Renal pelvis (tissue), 12 donors: ENCODE data around the gene GLIS1. TPM values are rescaled to one million over a fixed set of nuclear protein-coding genes. Genes with fewer than 3 reads are reported as not detected.
"Not testable (repeated sequence)": the region's sequence is repeated elsewhere in the genome, so short reads cannot be mapped to it uniquely, and the experiment has no call there.

ENCODE experiments used
- DNase-seq: peaks from one replicate; pipeline ENCODE4 v3.0.0-alpha.2; 2013
- long read RNA-seq, 16 experiments: transcript quantifications; one replicate each; lab custom pipeline, GENCODE V29; 2026
- polyA plus RNA-seq, 3 donors: library from polyadenylated mRNA; unstranded; fragments of 120-200 nt; gene quantifications; one replicate each; pipeline ENCODE4 v1.2.1, GENCODE V29; 2013; ENCODE audit not compliant: insufficient read length in 3 of 3

The GLIS1 gene
- 1 to 10 TPM; 3.6 to 4.5 (median 3.9) TPM for polyA plus RNA-seq
- long read RNA-seq, donor 1: 0 reads
- long read RNA-seq, donor 2: 0 reads
- long read RNA-seq, donor 3: 0 reads
- long read RNA-seq, donor 4: 0 reads
- long read RNA-seq, donor 5: 0 reads
- long read RNA-seq, donor 6: 0 reads
- long read RNA-seq, donor 7: 0 reads
- long read RNA-seq, donor 8: 0 reads
- long read RNA-seq, donor 9: 0 reads
- long read RNA-seq, donor 10: 0 reads
- long read RNA-seq, donor 11: 0 reads
- long read RNA-seq, donor 12: 0 reads
- long read RNA-seq, donor 13: 0 reads
- long read RNA-seq, donor 14: 0 reads
- long read RNA-seq, donor 15: 0 reads
- long read RNA-seq, donor 16: 0 reads

DNA sequence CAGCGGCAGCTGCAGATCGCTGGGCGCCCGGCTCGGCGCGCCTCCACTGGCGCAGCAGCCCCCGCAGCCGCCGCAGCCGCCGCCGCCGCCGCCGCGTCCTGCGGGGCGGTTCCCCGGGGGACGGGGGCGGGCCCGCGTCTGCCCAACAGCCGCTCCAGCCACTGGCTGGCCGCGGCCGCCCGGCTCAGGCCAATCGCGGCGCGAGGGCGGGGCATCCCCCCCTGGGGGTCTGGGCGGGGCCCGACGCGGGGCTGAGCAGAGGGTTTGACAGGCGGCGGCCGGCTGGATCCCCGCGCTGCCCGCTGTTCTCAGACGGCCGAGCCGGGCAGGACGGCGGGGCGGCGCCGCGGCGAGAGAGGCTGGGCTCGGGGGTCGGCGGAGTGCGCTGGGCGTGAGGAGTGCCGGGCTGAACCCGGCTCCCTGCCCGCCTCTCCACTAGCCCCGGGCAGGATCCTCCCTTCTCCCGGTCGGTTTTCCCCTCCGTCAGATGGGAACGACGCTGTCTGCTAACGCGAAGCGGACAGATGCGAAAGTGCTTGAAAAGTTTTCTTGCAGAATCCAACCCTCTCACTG lies at the start of gene GLIS1:
Gene GLIS1, minus strand, starts transcription at position 56 of the 573 bp plus-strand sequence. CDS start 1,100 bp downstream, outside the sequence.
- peak; percentile 88 for DNase-seq

DNA sequence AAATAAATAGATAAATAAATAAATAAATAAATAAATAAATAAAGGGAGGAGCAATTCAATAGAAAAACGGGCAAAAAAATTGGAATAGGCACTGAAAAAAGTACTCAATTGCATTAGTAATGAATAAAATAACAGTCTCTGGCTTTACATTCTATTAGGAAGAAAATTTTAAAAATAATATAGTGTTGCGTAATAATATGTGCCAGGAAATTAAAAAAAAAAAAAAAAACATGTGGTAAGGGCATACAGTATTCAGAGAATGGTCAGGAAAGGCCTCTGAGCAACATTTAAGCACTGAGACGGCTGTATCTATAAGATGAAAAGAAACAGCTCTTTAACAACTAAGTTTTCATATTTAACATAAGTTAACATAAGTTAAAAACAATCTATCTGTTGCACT lies 48.7 kb upstream of the GLIS1 start:
- DNase-seq: no peak

- no peak for DNase-seq
Measured at GRCh38 chr1:53783056-53783455, 44.1 kb upstream of the GLIS1 start.

GRCh38 chr1:53781654-53782053 lies 42.7 kb upstream of the GLIS1 start:
- DNase-seq: no peak

- no peak for DNase-seq
Measured at GRCh38 chr1:53777272-53777671, 38.3 kb upstream of the GLIS1 start.

DNA sequence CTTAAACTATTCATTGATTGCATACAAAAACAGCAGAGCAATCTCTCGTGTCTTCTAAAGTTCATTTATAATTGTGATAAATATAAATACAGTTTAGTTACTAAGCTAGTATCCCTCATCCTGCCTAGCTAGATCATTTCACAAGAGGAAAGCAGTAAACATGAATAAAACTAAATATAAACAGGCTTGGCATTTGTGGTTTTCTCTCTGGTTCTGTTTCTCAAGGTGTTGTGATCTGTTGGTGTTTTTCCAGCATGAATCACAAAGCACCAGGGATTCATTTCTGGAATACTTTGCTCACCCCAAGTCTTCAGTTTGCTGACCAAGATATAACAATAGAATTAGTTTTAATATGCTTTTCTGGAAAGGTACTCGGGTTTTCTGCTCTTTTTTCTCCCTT lies 32.7 kb upstream of the GLIS1 start:
- DNase-seq: no peak

DNA sequence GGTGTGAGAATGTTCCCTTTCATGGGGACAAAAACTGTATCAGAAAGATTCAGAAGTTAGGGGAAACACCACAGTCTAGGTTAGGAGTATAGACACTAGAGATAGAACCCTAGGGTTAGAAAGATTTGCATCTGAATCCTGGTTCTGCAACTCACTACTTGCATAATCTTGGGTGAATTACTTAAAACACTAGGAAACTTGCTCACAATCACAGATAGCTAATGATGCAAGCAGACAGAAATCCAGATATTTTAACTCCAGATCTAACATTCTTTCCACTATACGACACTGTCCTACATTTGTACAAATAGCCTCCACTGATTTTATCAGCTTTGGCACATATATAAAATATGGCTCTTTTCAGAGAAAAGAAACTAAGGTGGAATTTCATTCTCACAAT lies 30.8 kb upstream of the GLIS1 start:
- no peak for DNase-seq

DNA sequence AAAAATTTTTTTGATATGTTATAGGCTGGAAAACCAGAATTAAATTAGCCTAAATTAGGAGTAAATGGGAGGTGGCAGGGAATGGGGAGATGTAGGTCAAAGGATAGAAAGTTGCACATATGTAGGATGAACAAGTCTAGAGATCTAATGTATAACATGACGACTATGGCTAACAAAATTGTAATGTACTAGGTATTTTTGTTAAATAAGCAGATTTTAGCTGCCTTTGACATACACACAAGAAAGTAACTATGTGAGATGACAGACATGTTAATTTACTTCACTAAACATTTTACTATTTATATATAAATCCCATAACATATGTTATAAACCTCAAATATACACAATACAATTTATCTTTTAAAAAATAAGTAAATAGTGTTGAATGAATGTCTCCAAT lies 30.2 kb upstream of the GLIS1 start:
- DNase-seq: no peak

DNA sequence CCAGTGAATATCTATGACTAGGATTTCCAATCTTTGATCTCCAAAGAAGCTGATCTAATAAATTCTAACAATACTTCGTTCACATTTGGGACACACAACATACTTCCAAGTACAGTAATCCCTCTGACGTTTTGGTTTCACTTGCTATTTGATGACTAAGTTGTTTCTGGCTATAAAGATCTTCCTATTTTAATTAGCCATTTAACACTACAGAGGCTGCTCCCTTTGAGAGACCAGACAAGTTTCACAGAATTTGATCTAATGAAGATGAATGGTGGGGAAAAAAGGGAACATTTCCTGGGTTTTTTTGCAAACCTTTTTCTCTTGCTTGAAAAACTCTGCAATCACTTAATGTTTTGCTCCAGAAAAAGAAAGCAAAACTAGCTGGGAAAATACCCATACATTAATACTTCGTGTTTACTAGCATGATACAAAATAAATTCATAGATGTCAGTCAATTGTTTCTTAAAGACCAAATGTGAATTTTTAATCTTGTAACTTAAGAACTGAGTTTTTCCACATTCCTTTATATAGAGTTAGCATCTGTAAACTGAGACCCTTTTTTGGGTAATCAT lies 28.0 kb upstream of the GLIS1 start:
- no peak for DNase-seq

DNA sequence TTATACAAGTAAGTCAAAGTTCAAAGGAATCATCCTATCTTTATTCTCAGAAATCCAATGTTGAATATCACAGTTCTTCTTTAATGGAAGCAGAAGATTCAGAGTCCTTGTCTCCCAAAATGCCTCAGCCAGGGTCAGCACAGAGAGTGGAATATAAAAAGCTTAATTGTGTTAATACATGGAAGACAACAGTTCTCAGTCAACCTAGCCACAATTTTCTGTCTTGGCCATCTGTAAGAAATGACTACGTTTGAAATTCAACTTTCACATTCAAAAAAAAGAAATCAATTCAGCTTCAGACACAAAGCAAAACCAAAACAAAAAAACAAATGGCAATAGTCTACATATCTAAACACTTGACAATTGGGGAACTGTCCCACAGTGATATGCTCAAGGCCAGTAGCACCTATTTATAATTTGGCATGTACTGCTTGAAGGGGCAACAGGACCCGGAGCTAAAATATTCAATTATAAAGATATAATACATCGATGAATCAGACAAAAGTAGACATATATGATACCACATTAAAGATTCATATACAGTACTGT lies 27.3 kb upstream of the GLIS1 start:
- DNase-seq: no peak

GRCh38 chr1:53765657-53766056 lies 26.7 kb upstream of the GLIS1 start:
- DNase-seq: no peak

DNA sequence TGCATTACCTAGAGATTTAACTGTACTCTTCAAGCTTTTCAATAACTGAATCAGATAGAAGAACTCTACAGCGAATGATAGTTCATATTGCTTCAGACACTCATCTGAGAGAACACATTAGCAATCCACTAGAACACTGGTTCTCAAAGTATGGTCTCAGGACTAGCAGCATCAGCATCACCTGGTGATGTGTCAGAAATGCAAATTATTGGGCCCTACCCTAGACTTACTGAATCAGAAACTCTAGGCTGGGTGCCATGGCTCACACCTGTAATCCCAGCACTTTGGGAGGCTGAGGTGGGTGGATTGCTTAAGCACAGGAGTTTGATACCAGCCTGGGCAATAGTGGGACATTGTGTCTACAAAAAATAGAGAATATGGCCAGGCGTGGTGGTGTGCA lies 24.9 kb upstream of the GLIS1 start:
- DNase-seq: no peak

GRCh38 chr1:53763461-53763860 lies 24.5 kb upstream of the GLIS1 start:
- DNase-seq: no peak

- not testable (repeated sequence) for DNase-seq
Measured at GRCh38 chr1:53760497-53760896, 21.5 kb upstream of the GLIS1 start.

GRCh38 chr1:53755874-53756273 lies 16.9 kb upstream of the GLIS1 start:
- no peak for DNase-seq

- no peak for DNase-seq
Measured at GRCh38 chr1:53754484-53755312, 15.7 kb upstream of the GLIS1 start.

- no peak for DNase-seq
Measured at GRCh38 chr1:53752281-53752680, 13.3 kb upstream of the GLIS1 start.

DNA sequence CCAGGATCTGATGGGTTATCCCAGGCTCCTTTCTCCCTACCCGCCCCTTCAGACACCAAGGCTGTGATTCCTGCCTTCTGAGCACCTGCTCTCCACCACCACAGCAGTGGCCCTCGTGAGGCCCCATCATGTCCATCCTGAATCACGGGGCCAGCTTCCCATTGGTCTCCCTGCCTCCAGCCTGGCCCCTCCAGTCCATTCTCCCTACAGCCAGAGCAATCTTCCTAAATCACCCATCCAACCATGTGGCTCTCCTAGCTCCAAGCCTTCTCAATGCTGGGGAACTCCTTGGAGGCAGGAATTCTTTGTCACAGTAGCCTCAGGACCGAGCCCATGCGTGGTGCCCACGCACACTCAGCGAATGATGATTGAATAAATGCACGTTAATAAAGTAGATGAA lies 8.9 kb upstream of the GLIS1 start:
- no peak for DNase-seq

- DNase-seq: no peak
Measured at GRCh38 chr1:53740621-53741105, 1.7 kb upstream of the GLIS1 start.

- DNase-seq: no peak
Measured at GRCh38 chr1:53738205-53739108, 507 bp downstream of the GLIS1 start.

DNA sequence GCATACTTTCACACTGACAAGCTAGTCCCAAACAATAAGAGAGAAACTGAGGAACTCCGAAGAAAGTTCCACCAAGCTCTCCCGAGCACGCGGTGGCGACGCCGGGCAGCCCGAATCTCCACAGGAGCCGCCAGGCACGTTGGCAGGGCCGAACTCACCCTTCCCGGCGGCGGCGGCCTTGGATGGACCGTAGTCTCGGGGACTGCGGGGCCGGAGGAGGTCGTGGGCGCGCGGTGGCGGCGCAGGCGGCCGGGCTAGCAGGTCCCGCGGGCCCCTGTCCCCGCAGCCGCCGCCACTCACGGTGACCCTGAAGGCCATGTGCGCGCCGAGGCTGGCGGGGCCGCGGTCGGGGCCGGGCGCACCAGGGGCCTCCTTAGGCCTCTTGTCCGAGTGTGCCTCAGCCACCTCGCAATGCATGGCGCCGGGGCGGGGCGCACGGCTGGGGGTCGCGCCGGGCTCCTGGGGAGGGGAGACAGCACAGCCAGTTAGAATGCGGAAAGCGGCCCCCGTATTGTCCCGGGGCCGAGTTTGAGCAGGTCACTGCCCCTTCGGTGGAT lies 1.2 kb downstream of the GLIS1 start:
- DNase-seq: no peak
